PC-3 (cell line): ENCODE data around the gene CCNQ.

Experiments
- CTCF ChIP-seq: fragments of 300-600 bp; sonication (generic); conservative IDR thresholded peaks from 2 replicates; pipeline ENCODE4 v1.5.1; 2017; ENCODE audit warnings: antibody characterized with exemption, low read depth, mild to moderate bottlenecking, low read length
- EZH2 ChIP-seq: fragments of 300-600 bp; sonication (generic); IDR thresholded peaks from one replicate; pipeline ENCODE4 v1.6.1; 2017; ENCODE audit warnings: antibody characterized with exemption, mild to moderate bottlenecking, low read length; ENCODE audit not compliant: unreplicated experiment
- EZH2phosphoT487 ChIP-seq: fragments of 300-600 bp; sonication (generic); IDR thresholded peaks from 2 replicates; pipeline ENCODE4 v1.6.1; 2018; ENCODE audit warnings: mild to moderate bottlenecking, antibody characterized with exemption, low read length, borderline replicate concordance

GRCh38 chrX:153637121-153638040 is 38.4 kb upstream of the CCNQ start:
- TF ChIP-seq EZH2phosphoT487 (no peak), CTCF (no peak), EZH2 (no peak)
